ENCODE results near the gene RYR2. TPM values are rescaled to one million over a fixed set of nuclear protein-coding genes. Genes with fewer than 3 reads are reported as not detected.

RYR2 gene
- total and polyA plus RNA-seq, 2 of the 8 experiments (the other 6 are each of a cell fraction or from before 2014, with no cell fraction given): 1.3 to 4.4 TPM

- DNase-seq (ENCODE audit: low read depth in 1 of 2, low spot score in 2 of 2) (no peak), FAIRE-seq (no peak)
- H3K23me2 ChIP-seq (ENCODE audit: low read depth, low read length): no peaks in the 10 kb centered on the region
- H3K27ac ChIP-seq (ENCODE audit: low read depth, low read length): no peak overlapping the region
- H4K5ac ChIP-seq (ENCODE audit: insufficient read length, low read depth, low read length): no peak overlapping the region
- H2AFZ ChIP-seq (ENCODE audit: low read length): no peak overlapping the region
- no peak overlapping the region for H2BK20ac ChIP-seq (ENCODE audit: low read length)
- H3K36me3 ChIP-seq (ENCODE audit: control insufficient read depth in 2 of 4, insufficient read depth in 4 of 4, low read length in 3 of 4): no peaks in the 10 kb centered on the region; a peak in 1 of 8 replicates
- H2BK120ac ChIP-seq (replicated peaks; ENCODE audit: low read depth, low read length): no peak overlapping the region
- 55% methylated on average over 2 of the region's 2 CpGs; no CpG with 5 or more reads in 1 of the 2 experiments for WGBS, 2 experiments (ENCODE audit: extremely low coverage in 1 of 2, insufficient coverage in 1 of 2, insufficient read length in 1 of 2, insufficient replicate concordance in 2 of 2, low coverage in 1 of 2, low lambda C conversion rate in 2 of 2, missing lambda C conversion rate in 1 of 2)
- H3K9ac ChIP-seq (replicated peaks in 1 of 4; ENCODE audit: extremely low read depth in 1 of 4, low read depth in 3 of 4, low read length in 3 of 4): no peak overlapping the region
- H3K56ac ChIP-seq (replicated peaks; ENCODE audit: insufficient read length, low read depth, low read length): no peak overlapping the region
- H4K91ac ChIP-seq (replicated peaks; ENCODE audit: insufficient read length, low read length): no peak overlapping the region
- no peaks in the 10 kb centered on the region for H3K79me2 ChIP-seq (ENCODE audit: control insufficient read depth in 1 of 2, insufficient read depth in 2 of 2, low read length in 2 of 2)
- no peak overlapping the region for H3K14ac ChIP-seq (ENCODE audit: insufficient read length)
- no peaks in the 10 kb centered on the region for H3K79me1 ChIP-seq (ENCODE audit: low read depth, low read length)
- H3K27me3 ChIP-seq (replicated peaks in 1 of 4; ENCODE audit: control insufficient read depth in 3 of 4, extremely low read depth in 1 of 4, insufficient read depth in 3 of 4, low read length in 3 of 4): no peaks in the 10 kb centered on the region
- CTCF ChIA-PET (ENCODE audit: partially characterized antibody): interaction anchor here (0.6 kb wide), 1 partner anchor 85 kb away, joined by 5 read pairs; no protein-coding TSS in a partner anchor
- no peak overlapping the region for H2BK12ac ChIP-seq (ENCODE audit: low read depth, low read length)
- H2AK5ac ChIP-seq (ENCODE audit: low read depth, low read length): no peak overlapping the region
- H3K18ac ChIP-seq (ENCODE audit: extremely low read depth, low read length): no peak overlapping the region
- H3K4me1 ChIP-seq (replicated peaks in 1 of 4; ENCODE audit: control insufficient read depth in 3 of 4, insufficient read depth in 4 of 4, low read length in 3 of 4): no peaks in the 10 kb centered on the region
- H2BK5ac ChIP-seq (ENCODE audit: low read depth, low read length): no peak overlapping the region
- no peak overlapping the region for H3K4me2 ChIP-seq (ENCODE audit: insufficient read depth in 1 of 2, low read depth in 2 of 2, low read length in 2 of 2)
- TF ChIP-seq TAF1 (IDR thresholded peaks at IDR 0.05; ENCODE audit: low read depth, low read length) (no peak), RAD21 (IDR thresholded peaks at IDR 0.05 in 1 of 2, conservative IDR thresholded peaks at IDR 0.05 in 1 of 2; ENCODE audit: low read depth in 2 of 2, low read length in 2 of 2) (no peak), TEAD4 (IDR thresholded peaks at IDR 0.05; ENCODE audit: low read depth, low read length) (no peak), PHF8 (conservative IDR thresholded peaks at IDR 0.05; ENCODE audit: low read depth, low read length) (no peak), EZH2 (IDR thresholded peaks at IDR 0.05; ENCODE audit: low read depth, low read length, severe bottlenecking) (no peak), EP300 (IDR thresholded peaks at IDR 0.05; ENCODE audit: borderline replicate concordance in 1 of 2, low read depth in 2 of 2, low read length in 2 of 2) (no peak), SRF (IDR thresholded peaks at IDR 0.05; ENCODE audit: low read depth, low read length) (no peak), JUND (IDR thresholded peaks at IDR 0.05; ENCODE audit: low read length) (no peak), TBP (IDR thresholded peaks at IDR 0.05; ENCODE audit: low read depth, low read length) (no peak), RFX5 (IDR thresholded peaks at IDR 0.05; ENCODE audit: borderline replicate concordance, low read depth, low read length) (no peak)
- no peak overlapping the region for H3K4me3 ChIP-seq (ENCODE audit: extremely low read depth in 1 of 4, insufficient read depth in 2 of 4, low read depth in 3 of 4, low read length in 4 of 4)
- no peaks in the 10 kb centered on the region for H4K20me1 ChIP-seq (replicated peaks in 1 of 2; ENCODE audit: control insufficient read depth in 1 of 2, insufficient read depth in 2 of 2, low read length in 2 of 2)
- H4K8ac ChIP-seq (ENCODE audit: extremely low read depth, insufficient read depth, low read length): no peak overlapping the region
- no peak overlapping the region for H3K23ac ChIP-seq (ENCODE audit: insufficient read length)
- H3K9me3 ChIP-seq (ENCODE audit: insufficient read depth in 2 of 2, low read depth in 1 of 2, low read length in 1 of 2): no peaks in the 10 kb centered on the region
- H3K4ac ChIP-seq (replicated peaks; ENCODE audit: insufficient read length, low read depth, low read length): no peak overlapping the region
- H2BK15ac ChIP-seq (ENCODE audit: low read length): no peak overlapping the region
- POLR2A ChIA-PET (ENCODE audit: partially characterized antibody): no interaction called here
These were observed 430.0 kb downstream of the RYR2 start for GRCh38 chr1:237471956-237472355.
